Measurements from ENCODE around the gene CDH18.

- TF ChIP-seq, protein P1, sequence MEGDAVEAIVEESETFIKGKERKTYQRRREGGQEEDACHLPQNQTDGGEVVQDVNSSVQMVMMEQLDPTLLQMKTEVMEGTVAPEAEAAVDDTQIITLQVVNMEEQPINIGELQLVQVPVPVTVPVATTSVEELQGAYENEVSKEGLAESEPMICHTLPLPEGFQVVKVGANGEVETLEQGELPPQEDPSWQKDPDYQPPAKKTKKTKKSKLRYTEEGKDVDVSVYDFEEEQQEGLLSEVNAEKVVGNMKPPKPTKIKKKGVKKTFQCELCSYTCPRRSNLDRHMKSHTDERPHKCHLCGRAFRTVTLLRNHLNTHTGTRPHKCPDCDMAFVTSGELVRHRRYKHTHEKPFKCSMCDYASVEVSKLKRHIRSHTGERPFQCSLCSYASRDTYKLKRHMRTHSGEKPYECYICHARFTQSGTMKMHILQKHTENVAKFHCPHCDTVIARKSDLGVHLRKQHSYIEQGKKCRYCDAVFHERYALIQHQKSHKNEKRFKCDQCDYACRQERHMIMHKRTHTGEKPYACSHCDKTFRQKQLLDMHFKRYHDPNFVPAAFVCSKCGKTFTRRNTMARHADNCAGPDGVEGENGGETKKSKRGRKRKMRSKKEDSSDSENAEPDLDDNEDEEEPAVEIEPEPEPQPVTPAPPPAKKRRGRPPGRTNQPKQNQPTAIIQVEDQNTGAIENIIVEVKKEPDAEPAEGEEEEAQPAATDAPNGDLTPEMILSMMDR (IDR thresholded peaks at IDR 0.05; ENCODE audit: low read length), result no peak
- no peak for TF ChIP-seq EZH2 (IDR thresholded peaks at IDR 0.05; ENCODE audit: borderline replicate concordance, low read length)
Observed at GRCh38 chr5:19660679-19661078, 327.3 kb downstream of the CDH18 start.

Measured in OCI-LY1 (cell line).